GM12865 (cell line): ENCODE results near the gene PIM1.

Experiments
- DNase-seq: peaks from one replicate; pipeline ENCODE4 v3.0.0; 2010; ENCODE audit warnings: low read depth
- H3K4me3 ChIP-seq: 2 replicates; pipeline ENCODE4 v1.5.1; 2011; ENCODE audit warnings: mild to moderate bottlenecking, low read depth, low read length, control low read depth
- TF ChIP-seq, protein P1 (sequence below): IDR thresholded peaks from 2 replicates; pipeline ENCODE4 v1.5.1; 2011; ENCODE audit warnings: low read length, control low read depth, low read depth, inconsistent platforms; ENCODE audit not compliant: insufficient read depth; ENCODE audit errors: missing control alignments

PIM1 gene

DNA sequence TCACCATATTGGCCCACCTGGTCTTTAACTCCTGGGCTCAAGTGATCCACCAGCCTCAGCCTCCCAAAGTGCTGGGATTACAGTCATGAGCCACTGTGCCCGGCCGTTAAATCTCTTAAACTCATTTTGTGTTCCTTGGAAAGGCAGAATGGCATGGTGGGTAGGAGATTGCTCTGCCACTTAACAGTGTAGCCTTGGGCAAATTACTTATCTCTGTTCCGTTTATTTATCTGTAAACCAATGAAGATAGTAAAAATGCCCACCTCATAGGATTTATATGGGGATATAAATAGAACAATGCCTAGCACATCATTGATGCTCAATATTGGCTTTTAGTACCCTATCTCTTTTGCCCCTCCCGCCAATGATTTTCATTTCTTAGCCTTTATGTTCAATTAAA lies 7.2 kb upstream of the PIM1 start:
- TF ChIP-seq, protein P1, sequence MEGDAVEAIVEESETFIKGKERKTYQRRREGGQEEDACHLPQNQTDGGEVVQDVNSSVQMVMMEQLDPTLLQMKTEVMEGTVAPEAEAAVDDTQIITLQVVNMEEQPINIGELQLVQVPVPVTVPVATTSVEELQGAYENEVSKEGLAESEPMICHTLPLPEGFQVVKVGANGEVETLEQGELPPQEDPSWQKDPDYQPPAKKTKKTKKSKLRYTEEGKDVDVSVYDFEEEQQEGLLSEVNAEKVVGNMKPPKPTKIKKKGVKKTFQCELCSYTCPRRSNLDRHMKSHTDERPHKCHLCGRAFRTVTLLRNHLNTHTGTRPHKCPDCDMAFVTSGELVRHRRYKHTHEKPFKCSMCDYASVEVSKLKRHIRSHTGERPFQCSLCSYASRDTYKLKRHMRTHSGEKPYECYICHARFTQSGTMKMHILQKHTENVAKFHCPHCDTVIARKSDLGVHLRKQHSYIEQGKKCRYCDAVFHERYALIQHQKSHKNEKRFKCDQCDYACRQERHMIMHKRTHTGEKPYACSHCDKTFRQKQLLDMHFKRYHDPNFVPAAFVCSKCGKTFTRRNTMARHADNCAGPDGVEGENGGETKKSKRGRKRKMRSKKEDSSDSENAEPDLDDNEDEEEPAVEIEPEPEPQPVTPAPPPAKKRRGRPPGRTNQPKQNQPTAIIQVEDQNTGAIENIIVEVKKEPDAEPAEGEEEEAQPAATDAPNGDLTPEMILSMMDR, result no peak
- DNase-seq, result no peak
- H3K4me3 ChIP-seq, result no peak overlapping the region

DNA sequence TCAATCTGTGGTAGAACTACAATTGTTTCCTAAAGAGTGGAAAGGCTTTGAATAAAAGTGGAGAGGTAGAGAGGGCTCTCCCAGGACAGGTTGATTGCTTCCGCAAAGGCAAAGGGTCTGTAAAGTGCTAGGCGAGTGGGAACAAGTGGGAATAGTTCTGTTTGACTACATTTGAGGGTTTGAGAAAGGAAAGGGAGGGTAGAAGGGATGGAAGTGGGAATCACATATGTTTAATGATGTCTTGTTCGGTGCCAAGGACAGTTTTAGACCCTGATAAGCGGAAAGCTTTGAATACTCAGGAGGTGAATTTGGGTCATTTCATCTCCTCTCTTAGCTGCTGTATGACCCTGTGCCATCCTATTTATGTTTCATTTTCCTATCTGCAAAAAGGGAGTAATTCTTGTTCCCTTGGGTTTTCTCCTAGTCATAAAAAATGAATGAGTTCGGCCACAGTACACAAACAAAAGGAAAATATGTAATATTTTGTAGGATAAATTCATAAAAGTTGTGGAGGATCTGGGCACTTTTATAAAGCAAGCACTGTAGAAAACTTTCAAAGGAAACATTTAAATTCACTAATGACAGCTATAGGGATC lies 1.7 kb upstream of the PIM1 start:
- no peak overlapping the region for H3K4me3 ChIP-seq
- TF ChIP-seq, protein P1, result no peak
- DNase-seq, result no peak

DNA sequence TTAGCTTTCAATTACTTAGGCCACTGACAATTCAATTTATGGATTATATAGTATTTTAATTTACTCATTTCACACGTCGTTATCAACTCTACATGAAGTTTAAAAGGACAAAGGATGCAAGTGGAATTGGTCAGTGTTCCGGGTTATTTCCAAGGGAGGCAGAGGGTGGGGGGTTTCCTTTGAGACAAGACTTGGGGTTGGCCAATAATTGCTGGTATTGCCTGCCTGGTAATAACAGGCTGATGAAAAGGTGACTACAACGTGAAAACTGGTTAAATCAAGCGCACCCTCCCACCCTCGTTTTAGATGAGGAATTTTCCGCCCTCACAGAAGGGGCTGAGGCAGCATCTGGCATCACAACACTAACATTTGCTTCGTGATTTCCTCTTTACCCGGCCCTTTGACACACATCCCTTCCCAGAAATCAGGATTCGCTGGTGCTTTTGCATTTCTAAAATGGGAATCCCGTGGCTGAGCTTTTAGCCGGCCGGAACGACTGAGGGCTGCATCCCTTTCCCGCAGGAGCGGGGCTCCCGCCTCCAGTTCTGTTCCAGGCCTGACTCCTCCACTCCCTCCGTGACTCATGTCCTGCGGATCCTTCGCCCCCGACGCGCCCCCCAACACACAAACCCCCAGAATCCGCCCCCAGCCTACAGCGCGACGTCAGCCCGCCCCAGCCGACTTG lies 999 bp upstream of the PIM1 start:
- peak overlapping the region; percentile 52 for H3K4me3 ChIP-seq
- TF ChIP-seq, protein P1, result no peak
- DNase-seq, result peak; percentile 35

DNA sequence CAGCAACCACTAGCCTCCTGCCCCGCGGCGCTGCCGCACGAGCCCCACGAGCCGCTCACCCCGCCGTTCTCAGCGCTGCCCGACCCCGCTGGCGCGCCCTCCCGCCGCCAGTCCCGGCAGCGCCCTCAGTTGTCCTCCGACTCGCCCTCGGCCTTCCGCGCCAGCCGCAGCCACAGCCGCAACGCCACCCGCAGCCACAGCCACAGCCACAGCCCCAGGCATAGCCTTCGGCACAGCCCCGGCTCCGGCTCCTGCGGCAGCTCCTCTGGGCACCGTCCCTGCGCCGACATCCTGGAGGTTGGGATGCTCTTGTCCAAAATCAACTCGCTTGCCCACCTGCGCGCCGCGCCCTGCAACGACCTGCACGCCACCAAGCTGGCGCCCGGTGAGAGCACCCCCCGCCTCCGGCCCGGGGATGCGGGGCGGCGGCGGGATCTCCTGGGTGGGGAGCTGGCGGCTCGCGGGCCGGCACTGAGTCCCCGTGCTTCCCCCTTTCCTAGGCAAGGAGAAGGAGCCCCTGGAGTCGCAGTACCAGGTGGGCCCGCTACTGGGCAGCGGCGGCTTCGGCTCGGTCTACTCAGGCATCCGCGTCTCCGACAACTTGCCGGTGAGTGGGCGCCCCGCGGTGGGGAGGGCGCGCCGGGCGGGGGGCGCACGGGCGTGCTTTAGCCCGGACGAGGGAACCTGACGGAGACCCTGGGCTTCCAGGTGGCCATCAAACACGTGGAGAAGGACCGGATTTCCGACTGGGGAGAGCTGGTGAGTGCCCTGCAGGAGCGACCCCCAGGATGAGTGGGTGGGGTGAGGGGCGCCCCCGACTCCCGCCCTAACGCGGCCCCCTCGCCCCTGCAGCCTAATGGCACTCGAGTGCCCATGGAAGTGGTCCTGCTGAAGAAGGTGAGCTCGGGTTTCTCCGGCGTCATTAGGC lies 585 bp downstream of the PIM1 start:
- peak overlapping the region; percentile 92 for H3K4me3 ChIP-seq
- DNase-seq, result peak; percentile 68
- TF ChIP-seq, protein P1, result no peak

DNA sequence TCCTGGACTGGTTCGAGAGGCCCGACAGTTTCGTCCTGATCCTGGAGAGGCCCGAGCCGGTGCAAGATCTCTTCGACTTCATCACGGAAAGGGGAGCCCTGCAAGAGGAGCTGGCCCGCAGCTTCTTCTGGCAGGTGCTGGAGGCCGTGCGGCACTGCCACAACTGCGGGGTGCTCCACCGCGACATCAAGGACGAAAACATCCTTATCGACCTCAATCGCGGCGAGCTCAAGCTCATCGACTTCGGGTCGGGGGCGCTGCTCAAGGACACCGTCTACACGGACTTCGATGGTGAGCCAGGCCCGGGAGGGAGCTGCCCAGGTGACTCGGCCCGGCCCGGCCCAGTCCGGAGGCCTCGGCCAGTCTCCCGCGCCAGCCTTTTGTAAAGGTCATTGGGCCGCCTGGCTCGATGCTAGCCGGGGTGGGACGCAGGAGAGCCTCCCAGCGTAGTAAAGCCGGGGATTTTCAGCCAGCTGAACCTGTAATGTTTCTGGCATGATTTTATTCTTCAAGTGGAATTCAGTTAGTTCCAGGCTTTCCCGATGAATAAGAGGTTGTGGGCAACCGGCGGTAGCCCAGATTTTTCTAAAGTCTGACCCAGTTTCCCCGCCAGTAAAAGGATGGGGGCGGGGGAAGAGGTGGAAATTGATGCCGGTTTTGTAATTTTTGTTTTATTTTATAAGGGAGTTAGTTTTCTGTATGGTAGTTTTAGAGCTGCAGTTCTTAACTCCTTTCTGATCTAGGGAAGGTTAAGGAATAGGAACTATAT lies 1.4 kb downstream of the PIM1 start:
- peak overlapping the region; percentile 92 for H3K4me3 ChIP-seq
- DNase-seq, result peak; percentile 50
- TF ChIP-seq, protein P1, result no peak
